ENCODE data around the gene DHX15. TPM values are rescaled to one million over a fixed set of nuclear protein-coding genes. Genes with fewer than 3 reads are reported as not detected.
"Not testable (repeated sequence)": the region's sequence is repeated elsewhere in the genome, so short reads cannot be mapped to it uniquely, and the experiment has no call there.

Gene DHX15
- total RNA-seq, 4 donors from 2014 or later: 125 to 314 (median 146) TPM

DNA sequence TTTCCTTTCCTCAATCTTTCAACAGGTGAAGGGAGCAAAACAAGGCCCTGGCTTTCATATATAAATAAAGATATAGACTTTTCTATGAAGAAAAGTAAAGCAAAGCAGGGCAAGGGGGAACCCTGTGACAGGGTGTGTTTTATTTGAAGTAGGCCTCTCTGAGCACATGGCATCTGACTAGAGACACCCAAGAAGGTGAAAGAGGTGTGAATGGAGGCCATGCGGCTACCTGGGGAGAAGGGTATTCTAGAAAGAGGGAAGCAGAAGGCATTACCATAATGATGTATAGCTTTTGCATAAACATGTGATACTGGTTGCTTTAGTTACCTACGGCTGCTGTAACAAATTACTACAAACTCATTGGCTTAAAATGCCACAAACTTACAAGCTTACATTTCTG, 75.8 kb downstream of the DHX15 start:
- H3K27ac ChIP-seq: no peak overlapping the region
- no peaks in the 10 kb centered on the region for H3K9me3 ChIP-seq
- H3K4me3 ChIP-seq: no peak overlapping the region
- no peaks in the 10 kb centered on the region for H3K4me1 ChIP-seq
- DNase-seq: no peak
- TF ChIP-seq, protein P1, sequence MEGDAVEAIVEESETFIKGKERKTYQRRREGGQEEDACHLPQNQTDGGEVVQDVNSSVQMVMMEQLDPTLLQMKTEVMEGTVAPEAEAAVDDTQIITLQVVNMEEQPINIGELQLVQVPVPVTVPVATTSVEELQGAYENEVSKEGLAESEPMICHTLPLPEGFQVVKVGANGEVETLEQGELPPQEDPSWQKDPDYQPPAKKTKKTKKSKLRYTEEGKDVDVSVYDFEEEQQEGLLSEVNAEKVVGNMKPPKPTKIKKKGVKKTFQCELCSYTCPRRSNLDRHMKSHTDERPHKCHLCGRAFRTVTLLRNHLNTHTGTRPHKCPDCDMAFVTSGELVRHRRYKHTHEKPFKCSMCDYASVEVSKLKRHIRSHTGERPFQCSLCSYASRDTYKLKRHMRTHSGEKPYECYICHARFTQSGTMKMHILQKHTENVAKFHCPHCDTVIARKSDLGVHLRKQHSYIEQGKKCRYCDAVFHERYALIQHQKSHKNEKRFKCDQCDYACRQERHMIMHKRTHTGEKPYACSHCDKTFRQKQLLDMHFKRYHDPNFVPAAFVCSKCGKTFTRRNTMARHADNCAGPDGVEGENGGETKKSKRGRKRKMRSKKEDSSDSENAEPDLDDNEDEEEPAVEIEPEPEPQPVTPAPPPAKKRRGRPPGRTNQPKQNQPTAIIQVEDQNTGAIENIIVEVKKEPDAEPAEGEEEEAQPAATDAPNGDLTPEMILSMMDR (IDR thresholded peaks at IDR 0.05): no peak
- no peak for TF ChIP-seq POLR2A (IDR thresholded peaks at IDR 0.05)
- H3K36me3 ChIP-seq: no peaks in the 10 kb centered on the region
- H3K27me3 ChIP-seq: no peaks in the 10 kb centered on the region

DNA sequence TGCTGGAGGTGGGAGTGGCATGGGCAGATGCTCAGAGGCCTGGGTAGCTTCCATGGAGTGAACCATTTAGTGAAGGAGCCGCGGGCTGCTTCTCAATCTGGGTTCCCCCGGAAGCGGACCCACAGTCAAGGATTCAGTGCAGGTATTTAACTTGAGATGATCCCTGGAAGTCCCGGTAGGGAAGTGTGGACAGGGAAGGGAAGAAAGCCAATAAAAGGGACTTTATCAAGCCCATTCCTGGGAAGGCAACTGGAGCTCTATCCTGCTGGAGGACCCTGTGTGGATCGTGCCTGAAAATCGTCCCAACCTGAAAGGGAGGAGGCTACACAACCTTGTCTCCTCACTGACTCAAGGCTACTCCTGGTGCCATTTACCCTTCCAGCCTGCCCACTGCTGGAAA, 76.9 kb downstream of the DHX15 start:
- H3K4me1 ChIP-seq: no peaks in the 10 kb centered on the region
- no peaks in the 10 kb centered on the region for H3K9me3 ChIP-seq
- H3K36me3 ChIP-seq: no peaks in the 10 kb centered on the region
- H3K27ac ChIP-seq: no peak overlapping the region
- TF ChIP-seq, protein P1 (IDR thresholded peaks at IDR 0.05): no peak
- no peak for TF ChIP-seq POLR2A (IDR thresholded peaks at IDR 0.05)
- H3K4me3 ChIP-seq: no peak overlapping the region
- DNase-seq: no peak
- H3K27me3 ChIP-seq: no peaks in the 10 kb centered on the region

DNA sequence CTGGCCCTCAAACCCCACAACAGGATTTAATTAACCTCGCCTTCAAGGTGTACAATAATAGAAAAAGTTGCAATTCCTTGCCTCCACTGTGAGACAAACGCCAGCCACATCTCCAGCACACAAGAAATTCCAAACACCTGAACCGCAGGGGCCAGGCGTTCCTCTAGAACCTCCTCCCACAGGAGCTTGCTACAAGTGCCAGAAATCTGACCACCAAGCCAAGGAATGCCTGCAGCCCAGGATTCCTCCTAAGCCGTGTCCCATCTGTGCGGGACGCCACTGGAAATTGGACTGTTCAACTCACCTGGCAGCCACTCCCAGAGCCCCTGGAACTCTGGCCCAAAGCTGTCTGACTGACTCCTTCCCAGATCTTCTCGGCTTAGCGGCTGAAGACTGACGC, 81.3 kb downstream of the DHX15 start:
- not testable (repeated sequence) for H3K4me1 ChIP-seq, H3K27me3 ChIP-seq, H3K27ac ChIP-seq, DNase-seq, H3K36me3 ChIP-seq, H3K4me3 ChIP-seq, H3K9me3 ChIP-seq

DNA sequence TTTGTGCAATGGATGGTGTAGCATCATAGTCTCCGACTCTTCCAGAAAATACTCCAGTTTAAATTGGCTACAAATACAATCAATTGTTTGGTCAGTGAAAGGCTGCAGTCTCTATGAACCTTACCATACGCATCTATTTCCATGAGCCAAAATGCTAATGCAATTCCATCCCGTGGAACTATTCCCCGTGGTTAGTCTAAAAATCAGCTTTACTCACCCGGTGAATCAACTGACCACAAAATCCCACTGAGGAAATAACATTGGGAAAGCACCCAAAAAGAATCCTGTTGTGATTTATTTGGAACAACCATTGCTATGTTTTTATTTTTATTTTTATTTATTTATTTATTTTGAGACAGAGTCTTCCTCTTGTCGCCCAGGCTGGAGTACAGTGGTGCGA, 87.1 kb downstream of the DHX15 start:
- H3K36me3 ChIP-seq: no peaks in the 10 kb centered on the region
- DNase-seq: no peak
- TF ChIP-seq, protein P1 (IDR thresholded peaks at IDR 0.05): no peak
- no peak for TF ChIP-seq POLR2A (IDR thresholded peaks at IDR 0.05)
- no peak overlapping the region for H3K4me3 ChIP-seq
- no peak overlapping the region for H3K27ac ChIP-seq
- no peaks in the 10 kb centered on the region for H3K27me3 ChIP-seq
- no peaks in the 10 kb centered on the region for H3K9me3 ChIP-seq
- H3K4me1 ChIP-seq: no peaks in the 10 kb centered on the region

GRCh38 chr4:24496597-24496996, 87.8 kb downstream of the DHX15 start:
- DNase-seq: no peak
- no peaks in the 10 kb centered on the region for H3K9me3 ChIP-seq
- no peaks in the 10 kb centered on the region for H3K27me3 ChIP-seq
- no peaks in the 10 kb centered on the region for H3K4me1 ChIP-seq
- H3K4me3 ChIP-seq: no peak overlapping the region
- TF ChIP-seq, protein P1 (IDR thresholded peaks at IDR 0.05): no peak
- TF ChIP-seq POLR2A (IDR thresholded peaks at IDR 0.05): no peak
- H3K27ac ChIP-seq: no peak overlapping the region
- no peaks in the 10 kb centered on the region for H3K36me3 ChIP-seq

GRCh38 chr4:24495388-24495787, 89.0 kb downstream of the DHX15 start:
- Histone ChIP-seq H3K4me3 (no peak overlapping the region), H3K9me3 (no peaks in the 10 kb centered on the region), H3K4me1 (no peaks in the 10 kb centered on the region), H3K36me3 (no peaks in the 10 kb centered on the region), H3K27ac (no peak overlapping the region), H3K27me3 (no peaks in the 10 kb centered on the region)
- TF ChIP-seq POLR2A (IDR thresholded peaks at IDR 0.05): no peak
- no peak for DNase-seq

- no peaks in the 10 kb centered on the region for H3K27me3 ChIP-seq
- peaks cover 0 to 6% (median 0%) of the 10 kb centered on the region in 4 donors for H3K4me1 ChIP-seq
- no peaks in the 10 kb centered on the region for H3K9me3 ChIP-seq
- no peak overlapping the region for H3K4me3 ChIP-seq
- no peak overlapping the region for H3K27ac ChIP-seq
- DNase-seq: no peak
- no peaks in the 10 kb centered on the region for H3K36me3 ChIP-seq
- no peak for TF ChIP-seq POLR2A (IDR thresholded peaks at IDR 0.05)
- TF ChIP-seq, protein P1 (IDR thresholded peaks at IDR 0.05): peak in 1 of 6 experiments; percentile 4
These were observed 94.5 kb downstream of the DHX15 start for GRCh38 chr4:24489870-24490269.
